DOHH2 (cell line): ENCODE measurements around the gene MAD2L1BP.

ENCODE experiments used
- CTCF ChIP-seq: fragments of 200-600 bp; sonication (generic); IDR thresholded peaks from one replicate; pipeline ENCODE4 v1.5.1; 2014; ENCODE audit warnings: antibody characterized with exemption, mild to moderate bottlenecking, low read depth, low read length; ENCODE audit not compliant: poor library complexity, severe bottlenecking
- EZH2phosphoT487 ChIP-seq: fragments of 200-600 bp; sonication (generic); IDR thresholded peaks from 2 replicates; pipeline ENCODE4 v1.6.1; 2017; ENCODE audit warnings: borderline replicate concordance, mild to moderate bottlenecking, antibody characterized with exemption, low read length, moderate library complexity, mixed read lengths

GRCh38 chr6:43593938-43594337 is 41.7 kb upstream of the MAD2L1BP start:
- no peak for TF ChIP-seq CTCF
- TF ChIP-seq EZH2phosphoT487: no peak
